RWPE1 (cell line): Measurements from ENCODE around the gene APBA2.
"Not testable (repeated sequence)": the region's sequence is repeated elsewhere in the genome, so short reads cannot be mapped to it uniquely, and the experiment has no call there.

Source experiments
- CTCF ChIA-PET: fragments of 350-600 bp; sonication (Branson Sonifier 250); formaldehyde crosslinking; extraction: SDS; loops from one replicate; lab custom pipeline; 2021; lab: Yijun Ruan, JAX
- POLR2A ChIA-PET: fragments of 400-600 bp; formaldehyde crosslinking; extraction: SDS; loops from one replicate; lab custom pipeline; 2020; ENCODE audit warnings: antibody characterized with exemption; ENCODE audit not compliant: low non-redundant PET; lab: Yijun Ruan, JAX
- DNase-seq: peaks from one replicate; pipeline ENCODE4 v3.0.0; 2012; ENCODE audit warnings: low spot score
- H3K27ac ChIP-seq: fragments of 450-650 bp; 2 replicates; pipeline ENCODE4 v1.5.1; 2017
- TF ChIP-seq, protein P1 (sequence below): fragments of 450-650 bp; conservative IDR thresholded peaks from 2 replicates; pipeline ENCODE4 v1.5.1; 2017; ENCODE audit warnings: low read depth, mild to moderate bottlenecking

The APBA2 gene

DNA sequence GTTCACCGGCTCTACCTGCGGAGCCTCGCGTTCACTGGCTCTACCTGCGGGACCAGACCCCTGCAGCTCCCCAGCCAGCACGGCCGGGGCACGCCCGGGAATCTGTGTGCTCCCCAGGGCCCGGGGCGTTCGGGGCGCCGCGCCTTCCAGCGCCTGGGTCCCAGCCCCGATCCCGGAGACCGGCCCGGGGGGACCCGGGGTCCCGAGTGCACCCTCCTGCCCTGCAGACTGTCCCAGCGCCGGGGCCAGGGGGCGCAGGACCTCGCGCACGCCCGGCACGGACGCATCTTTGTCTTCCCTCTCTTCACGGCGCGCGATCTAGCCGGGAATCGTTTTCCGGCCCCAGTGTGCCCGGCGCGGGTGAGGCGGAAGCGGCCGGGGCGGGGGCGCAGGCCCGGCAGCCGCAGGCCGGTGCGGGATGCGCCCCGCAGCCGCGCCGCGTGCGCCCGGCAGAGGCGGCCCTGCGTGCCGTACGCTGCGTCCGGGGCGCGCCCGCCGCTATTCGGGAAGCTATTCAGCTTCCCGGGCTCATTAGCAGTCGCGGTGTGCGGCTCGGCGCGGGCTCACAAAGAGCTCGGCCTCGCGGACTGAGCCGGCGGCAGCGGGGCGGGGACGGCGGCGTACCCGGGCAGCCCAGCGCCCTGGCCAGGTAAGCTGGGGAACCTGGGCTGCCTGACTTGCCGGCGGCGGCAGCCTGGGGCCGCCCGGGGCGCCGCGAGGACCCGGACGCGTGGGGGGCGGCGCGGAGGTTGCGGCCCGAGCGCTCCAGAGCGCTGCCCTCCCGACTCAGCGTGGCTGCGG is at the start of gene APBA2:
Gene APBA2 (plus strand): TSS at position 345 of the 801 bp plus-strand sequence. CDS start 167,911 bp downstream, outside the sequence.
- no peak within 1 kb of the TSS for H3K27ac ChIP-seq
- DNase-seq = peak; percentile 32
- TF ChIP-seq, protein P1, sequence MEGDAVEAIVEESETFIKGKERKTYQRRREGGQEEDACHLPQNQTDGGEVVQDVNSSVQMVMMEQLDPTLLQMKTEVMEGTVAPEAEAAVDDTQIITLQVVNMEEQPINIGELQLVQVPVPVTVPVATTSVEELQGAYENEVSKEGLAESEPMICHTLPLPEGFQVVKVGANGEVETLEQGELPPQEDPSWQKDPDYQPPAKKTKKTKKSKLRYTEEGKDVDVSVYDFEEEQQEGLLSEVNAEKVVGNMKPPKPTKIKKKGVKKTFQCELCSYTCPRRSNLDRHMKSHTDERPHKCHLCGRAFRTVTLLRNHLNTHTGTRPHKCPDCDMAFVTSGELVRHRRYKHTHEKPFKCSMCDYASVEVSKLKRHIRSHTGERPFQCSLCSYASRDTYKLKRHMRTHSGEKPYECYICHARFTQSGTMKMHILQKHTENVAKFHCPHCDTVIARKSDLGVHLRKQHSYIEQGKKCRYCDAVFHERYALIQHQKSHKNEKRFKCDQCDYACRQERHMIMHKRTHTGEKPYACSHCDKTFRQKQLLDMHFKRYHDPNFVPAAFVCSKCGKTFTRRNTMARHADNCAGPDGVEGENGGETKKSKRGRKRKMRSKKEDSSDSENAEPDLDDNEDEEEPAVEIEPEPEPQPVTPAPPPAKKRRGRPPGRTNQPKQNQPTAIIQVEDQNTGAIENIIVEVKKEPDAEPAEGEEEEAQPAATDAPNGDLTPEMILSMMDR = no peak
- ChIA-PET CTCF (interaction anchor here (0.6 to 1.4 kb wide), 3 partner anchors 41 to 254 kb away, joined by 3 read pairs; no protein-coding TSS in a partner anchor), POLR2A (no interaction called here)

DNA sequence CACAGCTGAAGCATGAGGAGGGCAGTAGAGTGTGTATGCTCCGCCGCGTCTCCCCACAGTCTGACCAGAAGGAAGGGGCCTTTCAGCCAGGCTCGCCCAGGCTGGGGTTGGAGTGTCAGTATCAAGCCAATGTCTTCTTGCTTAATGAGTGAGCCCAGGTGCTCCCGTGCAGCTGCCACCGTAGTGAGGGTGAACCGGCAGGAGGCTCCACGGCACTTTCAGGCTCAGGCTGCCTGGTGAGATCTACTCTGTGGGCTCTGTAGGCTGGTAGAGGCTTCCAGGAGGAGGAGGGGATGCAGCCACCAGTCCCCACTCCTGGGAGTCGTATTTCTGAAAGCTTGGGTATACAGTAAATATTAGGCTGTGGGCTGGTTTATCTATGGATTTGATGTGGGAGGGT is 45.5 kb upstream of the APBA2 start:
- POLR2A ChIA-PET, CTCF ChIA-PET, DNase-seq, H3K27ac ChIP-seq: not testable (repeated sequence)

DNA sequence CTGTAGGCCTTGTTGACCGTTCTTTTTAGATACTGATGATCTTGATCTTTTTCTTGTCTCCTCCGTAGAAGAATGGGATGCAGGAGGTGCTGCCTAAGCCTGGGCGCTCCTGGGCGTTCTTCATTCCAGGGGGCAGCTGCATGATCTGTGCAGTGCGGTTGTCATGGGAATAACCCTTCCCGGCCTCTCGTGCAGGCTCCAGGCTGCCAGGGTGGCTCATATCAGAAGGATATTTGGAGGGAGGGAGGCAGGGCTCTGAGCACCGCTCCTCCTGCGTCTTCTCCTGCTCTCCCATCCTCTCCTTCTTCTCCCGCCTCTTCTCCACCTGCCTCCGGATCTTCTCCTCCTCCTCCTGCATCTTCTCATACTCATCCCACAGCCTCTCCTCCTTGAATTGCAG is 43.6 kb upstream of the APBA2 start:
- CTCF ChIA-PET, POLR2A ChIA-PET, H3K27ac ChIP-seq, DNase-seq: not testable (repeated sequence)

DNA sequence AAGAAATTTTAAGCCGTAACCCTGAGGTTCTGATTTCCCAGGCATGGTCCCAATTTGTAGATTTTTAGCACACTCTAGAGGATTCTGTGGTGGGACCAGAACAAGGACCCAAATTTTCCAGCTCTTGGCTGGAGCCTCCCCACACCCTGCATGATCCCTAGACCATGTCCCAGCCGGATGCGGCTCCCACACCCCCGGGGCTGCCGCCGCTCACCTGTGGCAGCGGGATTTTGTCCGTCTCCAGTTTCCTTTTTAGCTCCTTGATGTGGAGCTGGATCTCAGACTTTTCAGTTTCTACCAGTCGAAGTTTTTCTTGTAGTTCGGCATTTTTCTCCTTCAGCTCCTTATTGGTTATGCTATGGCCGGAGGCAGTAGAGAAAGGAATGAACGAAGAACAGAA is 42.3 kb upstream of the APBA2 start:
- H3K27ac ChIP-seq, DNase-seq, POLR2A ChIA-PET, CTCF ChIA-PET: not testable (repeated sequence)

DNA sequence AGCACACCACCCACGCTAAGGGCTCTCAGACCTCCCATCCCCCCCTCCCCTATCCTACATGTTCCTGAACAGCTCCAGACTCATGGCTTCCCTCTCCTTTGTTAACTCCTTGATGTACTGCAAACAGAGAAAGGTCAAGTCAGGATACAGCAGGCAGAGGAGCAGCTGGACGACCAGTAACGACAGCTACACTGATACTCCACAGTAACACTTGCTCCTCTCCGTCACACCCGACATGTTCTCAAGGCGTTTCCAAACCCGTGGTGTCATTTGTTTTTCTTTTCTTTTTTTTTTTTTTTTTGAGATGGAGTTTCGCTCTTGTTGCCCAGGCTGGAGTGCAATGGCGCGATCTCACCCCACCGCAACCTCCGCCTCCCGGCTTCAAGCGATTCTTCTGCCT is 41.6 kb upstream of the APBA2 start:
- POLR2A ChIA-PET, H3K27ac ChIP-seq, DNase-seq: not testable (repeated sequence)
- CTCF ChIA-PET = interaction anchor here (0.6 kb wide), 1 partner anchor 54 kb away, joined by 3 read pairs; no protein-coding TSS in a partner anchor

DNA sequence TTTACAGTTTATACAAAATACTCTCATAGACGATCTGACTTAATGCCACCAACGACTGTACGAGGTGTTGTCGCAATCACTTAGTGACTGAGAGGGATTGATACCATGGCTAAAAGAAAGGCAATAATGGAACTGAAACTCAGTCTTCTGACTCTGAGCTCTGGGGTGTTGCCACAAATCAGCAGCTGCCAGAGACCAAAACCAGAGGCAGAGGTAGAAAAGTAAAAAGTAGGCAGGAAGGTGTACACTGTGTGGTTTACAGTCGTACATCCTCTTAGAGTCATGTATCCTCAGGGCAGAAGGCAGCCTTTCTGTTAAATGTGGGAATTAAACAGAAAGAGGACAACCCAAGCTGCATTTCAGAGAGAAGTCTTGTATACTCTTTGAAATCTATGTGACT is 38.5 kb upstream of the APBA2 start:
- POLR2A ChIA-PET, CTCF ChIA-PET, H3K27ac ChIP-seq, DNase-seq: not testable (repeated sequence)

DNA sequence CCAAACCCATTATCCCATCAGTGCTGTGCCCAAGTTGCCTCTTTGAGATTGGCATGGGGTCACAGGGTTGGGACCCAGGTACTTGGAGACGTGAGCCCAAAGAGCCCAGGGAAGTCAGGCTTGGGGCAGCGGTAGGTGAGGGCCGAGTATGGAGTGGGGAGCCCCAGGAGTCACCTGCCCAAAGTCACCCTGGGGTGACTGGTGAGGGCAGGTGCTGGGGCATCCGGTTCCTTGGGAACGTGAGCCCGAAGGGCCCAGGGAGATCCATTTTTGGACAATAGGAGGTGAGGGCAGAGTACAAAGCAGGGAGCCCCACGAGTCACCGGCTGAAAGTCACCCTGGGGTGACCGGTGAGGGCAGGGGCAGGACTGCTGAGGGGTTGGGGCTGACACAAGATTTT is 37.8 kb upstream of the APBA2 start:
- CTCF ChIA-PET, DNase-seq, POLR2A ChIA-PET, H3K27ac ChIP-seq: not testable (repeated sequence)

DNA sequence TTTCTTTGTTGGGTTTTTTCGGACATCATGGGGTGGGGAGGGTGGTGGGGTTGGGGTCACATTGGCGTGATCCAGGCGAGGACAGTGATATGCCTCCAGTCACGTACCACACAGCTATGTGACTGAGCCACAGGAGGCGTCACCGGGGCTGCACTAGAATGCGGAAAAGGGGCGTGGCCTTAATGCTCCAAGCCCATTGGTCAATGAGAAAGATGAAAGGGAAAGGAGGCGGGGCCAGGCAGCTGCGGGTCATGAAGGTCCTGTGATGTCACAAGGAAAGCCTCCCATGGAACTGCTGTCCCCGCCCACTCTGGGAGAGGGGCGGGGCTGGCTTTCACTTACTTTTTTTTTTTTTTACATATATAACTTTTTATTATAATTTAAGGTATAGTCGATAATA is 37.3 kb upstream of the APBA2 start, which contains the start of gene GOLGA6L7:
Gene GOLGA6L7 (minus strand): TSS at position 124 of the 400 bp plus-strand sequence. CDS start 95 bp downstream, at position 29.
- DNase-seq, CTCF ChIA-PET, POLR2A ChIA-PET: not testable (repeated sequence)

DNA sequence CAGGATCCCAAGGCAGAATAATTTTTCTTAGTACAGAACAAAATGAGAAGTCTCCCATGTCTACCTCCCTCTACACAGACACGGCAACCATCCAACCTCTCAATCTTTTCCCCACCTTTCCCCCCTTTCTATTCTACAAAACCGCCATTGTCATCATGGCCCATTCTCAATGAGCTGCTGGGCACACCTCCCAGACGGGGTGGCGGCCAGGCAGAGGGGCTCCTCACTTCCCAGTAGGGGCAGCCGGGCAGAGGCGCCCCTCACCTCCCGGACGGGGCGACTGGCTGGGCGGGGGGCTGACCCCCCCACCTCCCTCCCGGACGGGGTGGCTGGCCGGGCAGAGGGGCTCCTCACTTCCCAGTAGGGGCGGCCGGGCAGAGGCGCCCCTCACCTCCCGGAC is 36.5 kb upstream of the APBA2 start:
- POLR2A ChIA-PET, H3K27ac ChIP-seq, DNase-seq: not testable (repeated sequence)
- CTCF ChIA-PET = interaction anchor here (0.6 kb wide), 1 partner anchor 718 kb away, joined by 3 read pairs; no protein-coding TSS in a partner anchor

More for the DNA sequence above, 37.3 kb upstream of the APBA2 start, which contains the start of gene GOLGA6L7:
- not testable (repeated sequence) for H3K27ac ChIP-seq

DNA sequence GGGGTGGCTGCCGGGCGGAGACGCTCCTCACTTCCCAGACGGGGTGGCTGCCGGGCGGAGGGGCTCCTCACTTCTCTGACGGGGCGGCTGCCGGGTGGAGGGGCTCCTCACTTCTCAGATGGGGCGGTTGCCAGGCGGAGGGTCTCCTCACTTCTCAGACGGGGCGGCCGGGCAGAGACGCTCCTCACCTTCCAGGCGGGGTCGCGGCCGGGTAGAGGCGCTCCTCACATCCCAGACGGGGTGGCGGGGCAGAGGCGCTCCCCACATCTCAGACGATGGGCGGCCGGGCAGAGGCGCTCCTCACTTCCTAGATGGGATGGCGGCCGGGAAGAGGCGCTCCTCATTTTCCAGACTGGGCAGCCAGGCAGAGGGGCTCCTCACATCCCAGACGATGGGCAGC is 36.0 kb upstream of the APBA2 start:
- DNase-seq, POLR2A ChIA-PET, H3K27ac ChIP-seq: not testable (repeated sequence)
- CTCF ChIA-PET = interaction anchor here (0.6 kb wide), 1 partner anchor 719 kb away, joined by 3 read pairs; no protein-coding TSS in a partner anchor

DNA sequence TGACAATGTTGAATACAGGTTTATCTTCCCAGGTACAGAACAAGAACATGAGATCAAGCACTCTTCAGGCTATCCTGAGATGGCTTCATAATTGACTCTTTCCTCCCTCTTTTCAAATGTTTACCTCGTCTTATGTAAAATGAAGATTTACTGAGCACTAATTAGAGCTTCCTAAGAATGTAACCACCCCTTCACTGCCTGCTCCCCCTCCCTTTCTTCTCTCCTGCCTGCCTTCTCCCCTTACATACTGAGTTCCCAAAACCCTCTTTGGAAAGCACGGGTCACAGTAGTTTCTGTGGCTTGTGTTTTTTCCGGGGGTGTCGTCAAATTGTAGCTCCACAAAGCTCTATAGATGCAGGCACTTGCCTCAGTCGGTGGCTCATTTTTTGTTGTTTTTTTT is 32.1 kb upstream of the APBA2 start:
- DNase-seq, POLR2A ChIA-PET, H3K27ac ChIP-seq, CTCF ChIA-PET: not testable (repeated sequence)

DNA sequence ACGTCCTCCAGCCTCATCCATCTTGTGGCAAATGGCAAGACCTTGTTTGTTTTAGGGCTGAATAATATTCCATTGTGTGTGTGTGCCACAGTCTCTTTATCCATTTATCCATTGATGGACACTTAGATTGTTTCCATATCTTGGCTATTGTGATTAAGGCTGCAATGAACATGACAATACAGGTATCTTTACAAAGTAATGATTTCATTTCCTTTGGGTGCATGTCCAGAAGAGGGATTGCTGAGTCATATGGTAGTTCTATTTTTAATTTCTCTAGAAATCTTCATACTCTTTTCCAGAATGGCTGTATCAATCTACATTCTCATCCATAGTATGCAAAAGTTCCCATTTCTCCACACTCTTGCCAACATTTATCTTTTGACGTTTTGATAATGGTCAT is 31.2 kb upstream of the APBA2 start:
- DNase-seq, POLR2A ChIA-PET, H3K27ac ChIP-seq, CTCF ChIA-PET: not testable (repeated sequence)
